ENCODE data around the gene RAB44.

The RAB44 gene

DNA sequence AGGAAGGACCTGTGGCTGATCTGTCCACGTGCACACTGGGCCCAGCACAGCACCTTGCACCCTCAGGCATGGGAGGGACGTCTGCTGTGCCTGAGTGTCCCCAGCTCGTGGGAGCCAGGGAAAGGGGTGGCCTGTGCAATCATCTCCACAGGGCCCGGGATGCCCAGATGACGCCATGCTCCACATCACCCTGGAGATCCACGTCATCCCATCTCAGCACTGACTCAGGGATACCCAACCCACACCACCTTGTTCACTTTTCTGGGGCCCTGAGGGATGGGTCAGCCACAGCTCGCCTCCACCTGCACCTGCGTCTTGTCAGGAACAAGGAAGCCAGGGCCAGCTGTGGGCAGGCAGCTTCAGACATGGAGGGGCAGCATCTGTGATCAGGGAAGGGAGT, 48.2 kb downstream of the RAB44 start:
- Histone ChIP-seq H3K4me3 (ENCODE audit: extremely low read depth, insufficient read depth, low read length, poor library complexity, severe bottlenecking) (no peak overlapping the region), H3K27ac (ENCODE audit: low read depth, low read length, severe bottlenecking) (no peak overlapping the region)

DNA sequence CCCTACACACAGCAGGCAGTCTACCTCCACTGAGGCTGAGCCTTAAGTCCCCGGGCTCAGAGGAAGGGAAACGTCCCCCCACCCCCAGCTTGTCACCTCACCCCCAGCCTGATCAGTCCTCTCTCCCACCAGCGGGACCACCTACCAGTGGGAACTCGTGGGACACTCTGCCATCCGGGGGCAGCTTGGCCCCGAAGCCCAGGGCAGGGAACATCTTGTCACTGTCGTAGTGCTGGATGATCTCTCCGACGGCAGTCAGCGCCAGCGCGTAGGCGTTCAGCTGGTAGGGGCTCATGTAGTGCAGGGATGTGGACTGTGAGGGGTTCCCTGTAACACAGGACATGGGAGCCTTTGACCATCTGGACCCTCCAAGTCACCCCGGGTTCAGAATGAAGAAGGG, 48.6 kb downstream of the RAB44 start:
- Histone ChIP-seq H3K27ac (ENCODE audit: low read depth, low read length, severe bottlenecking) (no peak overlapping the region), H3K4me3 (ENCODE audit: extremely low read depth, insufficient read depth, low read length, poor library complexity, severe bottlenecking) (no peak overlapping the region), H3K9me3 (ENCODE audit: control insufficient read depth, low read length) (peaks cover 9% of the 10 kb centered on the region), H3K36me3 (ENCODE audit: control insufficient read depth, insufficient read depth, low read length) (no peaks in the 10 kb centered on the region), H3K4me1 (ENCODE audit: control insufficient read depth, insufficient read depth, low read length, poor library complexity, severe bottlenecking) (peaks cover 18% of the 10 kb centered on the region)
- 81 to 91% methylated on average over 6 to 12 of the region's 14 CpGs for WGBS, 2 experiments (ENCODE audit: insufficient coverage in 2 of 2)

More for the DNA sequence above, 48.2 kb downstream of the RAB44 start:
- WGBS, 2 experiments (ENCODE audit: insufficient coverage in 2 of 2) = 77 to 87% methylated on average over 2 to 6 of the region's 8 CpGs
- peaks cover 18% of the 10 kb centered on the region for H3K4me1 ChIP-seq (ENCODE audit: control insufficient read depth, insufficient read depth, low read length, poor library complexity, severe bottlenecking)
- H3K9me3 ChIP-seq (ENCODE audit: control insufficient read depth, low read length) = peaks cover 9% of the 10 kb centered on the region
- no peaks in the 10 kb centered on the region for H3K36me3 ChIP-seq (ENCODE audit: control insufficient read depth, insufficient read depth, low read length)

DNA sequence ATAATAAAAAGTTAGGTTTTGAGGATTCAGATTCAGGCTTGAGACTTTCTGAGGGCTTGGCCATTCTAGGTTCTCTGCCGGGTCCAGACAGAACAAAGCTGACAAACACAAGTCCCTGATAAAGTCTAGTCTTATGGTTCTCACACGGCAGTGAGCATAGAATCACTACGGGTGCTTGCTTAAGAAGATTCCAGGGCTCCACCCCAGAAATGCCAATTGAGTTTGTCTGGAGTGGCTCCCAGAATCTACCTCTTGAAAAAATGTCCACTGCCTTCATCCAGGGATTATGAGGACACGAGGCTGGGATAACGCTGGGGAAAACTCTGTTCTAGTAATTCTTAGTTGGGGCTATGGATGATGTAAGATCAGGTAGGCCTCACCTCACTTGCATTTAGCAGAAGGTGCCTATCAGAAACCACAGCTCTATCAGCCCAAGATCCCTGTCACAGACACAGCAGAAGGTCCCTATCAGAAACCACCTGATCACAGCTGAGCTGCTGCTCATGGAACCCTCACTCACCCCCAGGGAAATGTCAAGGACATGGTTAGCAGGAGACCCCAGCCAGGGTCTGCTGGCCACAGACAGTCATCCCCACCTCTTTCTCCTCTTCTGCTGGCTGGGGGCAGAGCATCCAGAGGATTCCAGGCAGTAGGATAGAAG, 52.3 kb downstream of the RAB44 start:
- H3K27ac ChIP-seq (ENCODE audit: low read depth, low read length, severe bottlenecking) = no peak overlapping the region
- WGBS, 2 experiments (ENCODE audit: insufficient coverage in 2 of 2) = 94 to 95% methylated on average over 3 of the region's 5 CpGs
- no peaks in the 10 kb centered on the region for H3K36me3 ChIP-seq (ENCODE audit: control insufficient read depth, insufficient read depth, low read length)
- no peaks in the 10 kb centered on the region for H3K4me1 ChIP-seq (ENCODE audit: control insufficient read depth, insufficient read depth, low read length, poor library complexity, severe bottlenecking)
- H3K9me3 ChIP-seq (ENCODE audit: control insufficient read depth, low read length) = peaks cover 9% of the 10 kb centered on the region
- H3K4me3 ChIP-seq (ENCODE audit: extremely low read depth, insufficient read depth, low read length, poor library complexity, severe bottlenecking) = no peak overlapping the region

DNA sequence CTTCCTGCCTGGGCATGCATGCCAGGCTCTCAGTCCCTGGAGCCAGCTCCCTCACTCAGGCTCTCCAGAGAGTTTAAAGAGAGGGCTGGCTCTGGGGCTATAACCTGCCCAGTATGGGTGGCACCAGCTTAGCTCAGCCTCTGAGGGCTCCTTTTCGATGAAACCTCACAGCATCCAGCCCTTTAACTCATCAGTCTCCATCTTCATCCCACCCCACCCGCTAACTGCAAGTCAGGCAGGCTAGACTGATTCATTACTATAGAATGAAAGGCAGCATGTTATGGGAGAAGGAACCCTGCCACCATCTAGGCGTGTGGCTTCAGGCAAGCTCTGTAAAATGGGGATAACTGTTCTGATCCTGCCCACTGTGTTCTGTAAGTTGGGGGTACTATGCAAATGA, 53.5 kb downstream of the RAB44 start:
- WGBS, 2 experiments (ENCODE audit: insufficient coverage in 2 of 2) = 83 to 100% methylated on average over 1 to 2 of the region's 3 CpGs
- no peaks in the 10 kb centered on the region for H3K36me3 ChIP-seq (ENCODE audit: control insufficient read depth, insufficient read depth, low read length)
- H3K9me3 ChIP-seq (ENCODE audit: control insufficient read depth, low read length) = peaks cover 9% of the 10 kb centered on the region
- H3K27ac ChIP-seq (ENCODE audit: low read depth, low read length, severe bottlenecking) = no peak overlapping the region
- no peak overlapping the region for H3K4me3 ChIP-seq (ENCODE audit: extremely low read depth, insufficient read depth, low read length, poor library complexity, severe bottlenecking)
- no peaks in the 10 kb centered on the region for H3K4me1 ChIP-seq (ENCODE audit: control insufficient read depth, insufficient read depth, low read length, poor library complexity, severe bottlenecking)

DNA sequence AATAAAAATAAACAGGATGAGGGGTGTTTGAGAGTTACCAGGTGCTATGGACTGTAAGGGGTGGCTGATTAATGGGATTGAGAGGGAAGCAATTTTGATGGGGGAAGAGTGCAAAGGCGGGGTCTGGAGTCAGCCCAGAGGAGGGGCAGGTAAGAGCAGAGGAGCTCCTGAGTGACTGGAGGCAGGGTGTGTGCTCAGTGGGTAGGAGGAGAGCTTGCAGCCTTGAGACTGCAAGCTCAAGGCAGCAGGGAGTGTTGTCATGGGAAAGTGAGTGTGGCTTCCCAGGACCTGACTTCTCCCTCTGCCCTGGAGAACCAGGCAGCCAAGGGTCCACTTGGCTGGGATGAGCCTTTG, 54.2 kb downstream of the RAB44 start:
- peaks cover 9% of the 10 kb centered on the region for H3K9me3 ChIP-seq (ENCODE audit: control insufficient read depth, low read length)
- no peaks in the 10 kb centered on the region for H3K36me3 ChIP-seq (ENCODE audit: control insufficient read depth, insufficient read depth, low read length)
- no peak overlapping the region for H3K27ac ChIP-seq (ENCODE audit: low read depth, low read length, severe bottlenecking)
- H3K4me1 ChIP-seq (ENCODE audit: control insufficient read depth, insufficient read depth, low read length, poor library complexity, severe bottlenecking) = no peaks in the 10 kb centered on the region
- H3K4me3 ChIP-seq (ENCODE audit: extremely low read depth, insufficient read depth, low read length, poor library complexity, severe bottlenecking) = no peak overlapping the region
- 0% methylated on average over 1 of the region's 1 CpG for WGBS, 2 experiments (ENCODE audit: insufficient coverage in 2 of 2)

DNA sequence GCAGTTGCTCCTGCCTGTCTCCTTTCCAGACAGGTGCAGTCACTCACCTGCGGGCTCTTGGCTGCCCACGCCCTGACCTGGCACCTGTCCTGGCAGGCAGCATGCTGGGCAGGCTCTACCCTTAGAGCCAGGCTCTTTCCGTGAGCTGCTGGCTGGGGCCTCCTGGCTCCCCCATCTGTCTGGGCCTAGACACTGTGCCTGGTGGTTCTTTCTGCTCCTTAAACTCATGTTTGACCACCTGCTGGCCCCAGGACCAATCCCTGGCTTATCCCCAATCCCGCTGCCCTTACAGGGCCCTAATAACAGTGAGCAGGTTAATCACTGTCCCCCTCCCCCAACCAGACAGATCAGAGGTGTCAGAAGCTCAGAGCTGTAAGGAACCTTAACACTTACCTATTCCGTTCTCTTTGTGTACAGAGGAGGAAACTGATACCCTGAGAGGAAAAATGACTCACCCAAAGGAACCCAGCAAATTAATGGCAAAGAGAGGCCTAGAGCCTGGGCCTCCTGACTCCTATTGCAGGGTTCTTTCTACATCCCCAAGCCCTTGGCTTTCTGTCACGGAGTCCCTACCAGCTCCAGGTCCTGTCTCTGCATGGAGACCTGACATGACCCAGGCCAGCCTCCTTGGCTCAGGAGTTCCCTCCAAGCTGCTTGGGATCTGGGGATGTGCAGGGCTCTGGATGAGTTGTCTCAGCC, 54.7 kb downstream of the RAB44 start:
- Histone ChIP-seq H3K4me3 (ENCODE audit: extremely low read depth, insufficient read depth, low read length, poor library complexity, severe bottlenecking) (no peak overlapping the region), H3K9me3 (ENCODE audit: control insufficient read depth, low read length) (peaks cover 9% of the 10 kb centered on the region), H3K4me1 (ENCODE audit: control insufficient read depth, insufficient read depth, low read length, poor library complexity, severe bottlenecking) (no peaks in the 10 kb centered on the region), H3K27ac (ENCODE audit: low read depth, low read length, severe bottlenecking) (no peak overlapping the region), H3K36me3 (ENCODE audit: control insufficient read depth, insufficient read depth, low read length) (no peaks in the 10 kb centered on the region)
- 88 to 97% methylated on average over 5 to 6 of the region's 6 CpGs for WGBS, 2 experiments (ENCODE audit: insufficient coverage in 2 of 2)

DNA sequence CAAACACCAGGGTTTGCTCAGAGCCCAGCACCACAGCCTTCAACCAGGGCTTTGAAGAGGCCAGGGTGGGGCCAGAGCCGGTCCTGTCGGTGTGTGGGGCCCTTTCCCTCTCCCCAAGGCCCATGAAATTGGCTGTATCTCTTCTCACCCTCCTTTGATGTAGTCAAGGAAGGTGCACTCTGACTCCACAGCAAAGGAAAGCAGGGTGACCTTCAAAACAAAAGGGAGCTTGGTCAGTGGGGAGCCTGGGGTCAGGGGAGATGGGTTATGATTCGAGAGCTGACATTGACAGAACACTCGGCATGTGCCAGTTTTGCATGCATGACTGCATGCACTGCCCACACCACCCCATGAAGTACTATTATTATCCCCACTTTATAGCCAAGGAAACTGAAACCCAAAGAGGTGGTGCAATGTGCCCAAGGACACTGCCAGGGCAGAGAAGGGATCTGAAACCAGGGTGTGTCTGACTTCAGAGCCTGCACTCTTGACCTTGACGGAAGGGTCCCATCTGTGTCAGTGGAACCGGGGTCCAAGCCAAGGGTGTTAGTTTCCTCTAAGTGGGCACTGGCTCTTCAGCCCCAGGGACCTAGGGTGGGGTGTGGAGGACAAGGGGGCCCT, 55.4 kb downstream of the RAB44 start:
- no peak overlapping the region for H3K27ac ChIP-seq (ENCODE audit: low read depth, low read length, severe bottlenecking)
- H3K9me3 ChIP-seq (ENCODE audit: control insufficient read depth, low read length) = peaks cover 9% of the 10 kb centered on the region
- no peaks in the 10 kb centered on the region for H3K36me3 ChIP-seq (ENCODE audit: control insufficient read depth, insufficient read depth, low read length)
- no peaks in the 10 kb centered on the region for H3K4me1 ChIP-seq (ENCODE audit: control insufficient read depth, insufficient read depth, low read length, poor library complexity, severe bottlenecking)
- H3K4me3 ChIP-seq (ENCODE audit: extremely low read depth, insufficient read depth, low read length, poor library complexity, severe bottlenecking) = no peak overlapping the region
- WGBS, 2 experiments (ENCODE audit: insufficient coverage in 2 of 2) = 81 to 100% methylated on average over 4 of the region's 6 CpGs

DNA sequence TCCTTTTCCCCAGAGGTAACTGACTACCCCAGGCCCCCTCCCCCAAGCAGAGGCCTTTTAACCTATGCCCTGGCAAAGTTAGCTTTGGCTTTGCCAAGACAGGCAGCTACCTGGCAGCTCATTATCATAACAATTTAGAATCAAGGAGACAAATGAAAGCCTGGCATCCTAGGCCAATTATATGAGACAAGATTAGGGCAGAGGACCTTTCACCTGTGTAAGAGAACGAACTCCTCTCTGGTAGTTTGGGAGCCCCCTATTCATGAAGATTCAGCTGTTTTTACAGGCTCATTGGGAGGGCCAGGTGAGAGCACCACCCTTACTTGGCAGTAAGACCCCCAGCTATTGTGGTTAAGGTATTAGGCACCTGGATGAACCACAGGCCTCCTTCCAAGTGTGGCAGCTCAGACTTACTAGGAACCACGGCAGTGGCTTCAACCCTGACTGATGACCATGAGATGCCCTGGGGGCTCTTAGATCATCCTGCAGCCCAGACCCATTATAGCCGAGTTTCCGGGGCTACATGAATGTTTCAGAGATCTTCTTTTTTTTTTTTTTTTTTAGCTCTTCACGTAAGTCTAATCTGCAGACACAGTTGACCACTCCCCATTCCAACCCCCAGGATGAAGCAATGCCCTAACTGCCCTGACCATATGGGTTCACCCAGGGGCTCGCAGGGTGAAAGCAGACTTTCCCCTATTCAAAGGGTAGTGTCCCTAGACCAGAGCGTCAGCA, 56.2 kb downstream of the RAB44 start:
- Histone ChIP-seq H3K4me1 (ENCODE audit: control insufficient read depth, insufficient read depth, low read length, poor library complexity, severe bottlenecking) (no peaks in the 10 kb centered on the region), H3K27ac (ENCODE audit: low read depth, low read length, severe bottlenecking) (no peak overlapping the region)
- WGBS, 2 experiments (ENCODE audit: insufficient coverage in 2 of 2) = 88 to 100% methylated on average over 3 to 5 of the region's 7 CpGs

DNA sequence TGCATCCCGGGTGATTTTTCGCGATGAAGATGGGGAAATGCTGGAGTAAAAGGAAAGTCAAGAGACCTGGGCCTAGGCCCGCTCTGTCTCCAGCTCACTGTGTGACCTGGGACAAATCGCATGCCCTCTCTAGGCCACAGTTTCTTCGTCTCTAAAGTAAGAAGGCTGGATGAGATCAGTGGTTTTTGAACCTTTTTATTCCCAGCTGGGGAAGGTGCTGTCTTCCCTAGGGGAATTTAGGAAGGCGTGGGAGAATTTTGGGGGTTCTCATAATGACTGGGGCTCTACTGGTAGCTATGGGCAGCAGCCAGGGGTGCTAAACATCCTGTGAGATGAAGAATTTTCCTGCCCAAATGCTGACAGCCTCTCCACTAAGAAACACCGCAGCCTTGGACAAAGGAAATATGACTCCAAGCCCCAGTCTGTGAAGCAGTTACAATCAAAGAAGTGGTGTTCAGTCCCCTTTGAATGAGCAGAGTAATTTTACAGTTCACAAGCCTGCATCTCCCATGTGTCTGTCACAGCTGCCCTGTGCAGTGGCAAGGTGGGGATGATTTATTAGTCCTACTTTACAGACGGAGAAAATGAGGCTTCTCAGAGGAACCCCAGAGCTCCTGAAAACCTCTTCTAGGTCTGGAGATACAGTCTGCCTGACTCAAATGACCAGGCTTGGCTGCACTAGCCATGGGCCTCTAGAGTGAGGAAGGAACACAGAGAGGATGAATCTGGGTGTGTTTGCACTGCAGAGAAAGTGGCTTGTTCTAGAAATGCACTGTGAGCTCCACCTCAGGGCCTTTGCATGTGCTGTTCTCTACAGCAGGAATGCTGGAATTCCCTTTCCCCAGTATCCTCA, 57.2 kb downstream of the RAB44 start:
- Histone ChIP-seq H3K27ac (ENCODE audit: low read depth, low read length, severe bottlenecking) (no peak overlapping the region), H3K36me3 (ENCODE audit: control insufficient read depth, insufficient read depth, low read length) (no peaks in the 10 kb centered on the region), H3K4me1 (ENCODE audit: control insufficient read depth, insufficient read depth, low read length, poor library complexity, severe bottlenecking) (no peaks in the 10 kb centered on the region), H3K9me3 (ENCODE audit: control insufficient read depth, low read length) (no peaks in the 10 kb centered on the region), H3K4me3 (ENCODE audit: extremely low read depth, insufficient read depth, low read length, poor library complexity, severe bottlenecking) (no peak overlapping the region)
- 83 to 94% methylated on average over 7 to 8 of the region's 9 CpGs for WGBS, 2 experiments (ENCODE audit: insufficient coverage in 2 of 2)

More for the DNA sequence above, 56.2 kb downstream of the RAB44 start:
- Histone ChIP-seq H3K9me3 (ENCODE audit: control insufficient read depth, low read length) (peaks cover 3% of the 10 kb centered on the region), H3K4me3 (ENCODE audit: extremely low read depth, insufficient read depth, low read length, poor library complexity, severe bottlenecking) (no peak overlapping the region), H3K36me3 (ENCODE audit: control insufficient read depth, insufficient read depth, low read length) (no peaks in the 10 kb centered on the region)

All from mesodermal cell (in vitro differentiated cells).